ENCODE measurements around the gene PCDH12.

Gene PCDH12

GRCh38 chr5:141949511-141949910 lies 8.5 kb downstream of the PCDH12 start:
- H3K36me3 ChIP-seq (ENCODE audit: insufficient read depth, low read length) = no peaks in the 10 kb centered on the region
- peaks cover 4% of the 10 kb centered on the region for H3K4me1 ChIP-seq (ENCODE audit: control insufficient read depth, insufficient read depth, low read length)
- no peak overlapping the region for H3K4me2 ChIP-seq (ENCODE audit: low read length)
- no peak overlapping the region for H3K4me3 ChIP-seq (ENCODE audit: low read length)
- peaks cover 35% of the 10 kb centered on the region for H3K27me3 ChIP-seq (ENCODE audit: control insufficient read depth, insufficient read depth, low read length)
- no peak overlapping the region for H3K9ac ChIP-seq (ENCODE audit: low read depth, low read length)
- no peaks in the 10 kb centered on the region for H3K9me3 ChIP-seq (replicated peaks; ENCODE audit: low read length)

- no peak overlapping the region for H3K4me3 ChIP-seq (ENCODE audit: low read length)
- H3K27me3 ChIP-seq (ENCODE audit: control insufficient read depth, insufficient read depth, low read length) = peaks cover 40% of the 10 kb centered on the region
- H3K9ac ChIP-seq (ENCODE audit: low read depth, low read length) = no peak overlapping the region
- no peaks in the 10 kb centered on the region for H3K9me3 ChIP-seq (replicated peaks; ENCODE audit: low read length)
- peaks cover 4% of the 10 kb centered on the region for H3K4me1 ChIP-seq (ENCODE audit: control insufficient read depth, insufficient read depth, low read length)
- no peaks in the 10 kb centered on the region for H3K36me3 ChIP-seq (ENCODE audit: insufficient read depth, low read length)
- H3K4me2 ChIP-seq (ENCODE audit: low read length) = no peak overlapping the region
Measured at GRCh38 chr5:141948812-141949211, 9.2 kb downstream of the PCDH12 start.

GRCh38 chr5:141947316-141947715 lies 10.7 kb downstream of the PCDH12 start:
- no peaks in the 10 kb centered on the region for H3K36me3 ChIP-seq (ENCODE audit: insufficient read depth, low read length)
- H3K4me1 ChIP-seq (ENCODE audit: control insufficient read depth, insufficient read depth, low read length) = peaks cover 4% of the 10 kb centered on the region
- H3K4me3 ChIP-seq (ENCODE audit: low read length) = no peak overlapping the region
- H3K9ac ChIP-seq (ENCODE audit: low read depth, low read length) = no peak overlapping the region
- no peaks in the 10 kb centered on the region for H3K9me3 ChIP-seq (replicated peaks; ENCODE audit: low read length)
- H3K4me2 ChIP-seq (ENCODE audit: low read length) = no peak overlapping the region
- H3K27me3 ChIP-seq (ENCODE audit: control insufficient read depth, insufficient read depth, low read length) = peaks cover 30% of the 10 kb centered on the region

- Histone ChIP-seq H3K36me3 (ENCODE audit: insufficient read depth, low read length) (no peaks in the 10 kb centered on the region), H3K4me1 (ENCODE audit: control insufficient read depth, insufficient read depth, low read length) (peaks cover 15% of the 10 kb centered on the region), H3K9ac (ENCODE audit: low read depth, low read length) (no peak overlapping the region), H3K4me2 (ENCODE audit: low read length) (no peak overlapping the region), H3K9me3 (replicated peaks; ENCODE audit: low read length) (no peaks in the 10 kb centered on the region), H3K27me3 (ENCODE audit: control insufficient read depth, insufficient read depth, low read length) (peaks cover 24% of the 10 kb centered on the region), H3K4me3 (ENCODE audit: low read length) (no peak overlapping the region)
Measured at GRCh38 chr5:141945511-141946051, 12.4 kb downstream of the PCDH12 start.

- no peaks in the 10 kb centered on the region for H3K9me3 ChIP-seq (replicated peaks; ENCODE audit: low read length)
- no peak overlapping the region for H3K9ac ChIP-seq (ENCODE audit: low read depth, low read length)
- H3K4me3 ChIP-seq (ENCODE audit: low read length) = no peak overlapping the region
- peaks cover 9% of the 10 kb centered on the region for H3K36me3 ChIP-seq (ENCODE audit: insufficient read depth, low read length)
- no peak overlapping the region for H3K4me2 ChIP-seq (ENCODE audit: low read length)
- H3K27me3 ChIP-seq (ENCODE audit: control insufficient read depth, insufficient read depth, low read length) = peaks cover 24% of the 10 kb centered on the region
- peaks cover 15% of the 10 kb centered on the region for H3K4me1 ChIP-seq (ENCODE audit: control insufficient read depth, insufficient read depth, low read length)
Measured at GRCh38 chr5:141944076-141944475, 13.9 kb downstream of the PCDH12 start.

- H3K4me3 ChIP-seq (ENCODE audit: low read length) = no peak overlapping the region
- no peaks in the 10 kb centered on the region for H3K9me3 ChIP-seq (replicated peaks; ENCODE audit: low read length)
- H3K27me3 ChIP-seq (ENCODE audit: control insufficient read depth, insufficient read depth, low read length) = peaks cover 20% of the 10 kb centered on the region
- H3K4me2 ChIP-seq (ENCODE audit: low read length) = no peak overlapping the region
- peaks cover 21% of the 10 kb centered on the region for H3K36me3 ChIP-seq (ENCODE audit: insufficient read depth, low read length)
- H3K9ac ChIP-seq (ENCODE audit: low read depth, low read length) = no peak overlapping the region
- peaks cover 15% of the 10 kb centered on the region for H3K4me1 ChIP-seq (ENCODE audit: control insufficient read depth, insufficient read depth, low read length)
Measured at GRCh38 chr5:141942185-141942857, 15.7 kb downstream of the PCDH12 start.

- no peaks in the 10 kb centered on the region for H3K9me3 ChIP-seq (replicated peaks; ENCODE audit: low read length)
- no peak overlapping the region for H3K4me3 ChIP-seq (ENCODE audit: low read length)
- peaks cover 26% of the 10 kb centered on the region for H3K36me3 ChIP-seq (ENCODE audit: insufficient read depth, low read length)
- H3K4me2 ChIP-seq (ENCODE audit: low read length) = no peak overlapping the region
- H3K27me3 ChIP-seq (ENCODE audit: control insufficient read depth, insufficient read depth, low read length) = peaks cover 20% of the 10 kb centered on the region
- H3K9ac ChIP-seq (ENCODE audit: low read depth, low read length) = no peak overlapping the region
- H3K4me1 ChIP-seq (ENCODE audit: control insufficient read depth, insufficient read depth, low read length) = peaks cover 15% of the 10 kb centered on the region
Measured at GRCh38 chr5:141941779-141942178, 16.2 kb downstream of the PCDH12 start.

- Histone ChIP-seq H3K36me3 (ENCODE audit: insufficient read depth, low read length) (peaks cover 31% of the 10 kb centered on the region), H3K9ac (ENCODE audit: low read depth, low read length) (no peak overlapping the region), H3K4me1 (ENCODE audit: control insufficient read depth, insufficient read depth, low read length) (peaks cover 15% of the 10 kb centered on the region), H3K4me3 (ENCODE audit: low read length) (no peak overlapping the region), H3K27me3 (ENCODE audit: control insufficient read depth, insufficient read depth, low read length) (peaks cover 20% of the 10 kb centered on the region), H3K4me2 (ENCODE audit: low read length) (no peak overlapping the region), H3K9me3 (replicated peaks; ENCODE audit: low read length) (no peaks in the 10 kb centered on the region)
Measured at GRCh38 chr5:141941307-141941706, 16.7 kb downstream of the PCDH12 start.

- Histone ChIP-seq H3K9ac (ENCODE audit: low read depth, low read length) (no peak overlapping the region), H3K4me3 (ENCODE audit: low read length) (no peak overlapping the region), H3K4me2 (ENCODE audit: low read length) (no peak overlapping the region), H3K27me3 (ENCODE audit: control insufficient read depth, insufficient read depth, low read length) (peaks cover 18% of the 10 kb centered on the region), H3K36me3 (ENCODE audit: insufficient read depth, low read length) (peaks cover 34% of the 10 kb centered on the region), H3K9me3 (replicated peaks; ENCODE audit: low read length) (no peaks in the 10 kb centered on the region), H3K4me1 (ENCODE audit: control insufficient read depth, insufficient read depth, low read length) (peaks cover 15% of the 10 kb centered on the region)
Measured at GRCh38 chr5:141940695-141941271, 17.2 kb downstream of the PCDH12 start.

- Histone ChIP-seq H3K4me3 (ENCODE audit: low read length) (no peak overlapping the region), H3K4me1 (ENCODE audit: control insufficient read depth, insufficient read depth, low read length) (no peaks in the 10 kb centered on the region), H3K9me3 (replicated peaks; ENCODE audit: low read length) (no peaks in the 10 kb centered on the region), H3K36me3 (ENCODE audit: insufficient read depth, low read length) (peaks cover 83% of the 10 kb centered on the region), H3K27me3 (ENCODE audit: control insufficient read depth, insufficient read depth, low read length) (no peaks in the 10 kb centered on the region), H3K9ac (ENCODE audit: low read depth, low read length) (no peak overlapping the region), H3K4me2 (ENCODE audit: low read length) (no peak overlapping the region)
Measured at GRCh38 chr5:141935538-141935937, 22.5 kb downstream of the PCDH12 start.

GRCh38 chr5:141934099-141934844 lies 23.7 kb downstream of the PCDH12 start:
- H3K27me3 ChIP-seq (ENCODE audit: control insufficient read depth, insufficient read depth, low read length) = no peaks in the 10 kb centered on the region
- H3K9me3 ChIP-seq (replicated peaks; ENCODE audit: low read length) = no peaks in the 10 kb centered on the region
- no peaks in the 10 kb centered on the region for H3K4me1 ChIP-seq (ENCODE audit: control insufficient read depth, insufficient read depth, low read length)
- no peak overlapping the region for H3K9ac ChIP-seq (ENCODE audit: low read depth, low read length)
- H3K36me3 ChIP-seq (ENCODE audit: insufficient read depth, low read length) = peaks cover 87% of the 10 kb centered on the region
- no peak overlapping the region for H3K4me2 ChIP-seq (ENCODE audit: low read length)
- no peak overlapping the region for H3K4me3 ChIP-seq (ENCODE audit: low read length)
